ENCODE results near the gene ZNF93. TPM values are rescaled to one million over a fixed set of nuclear protein-coding genes. Genes with fewer than 3 reads are reported as not detected.
"Not testable (repeated sequence)": the region's sequence is repeated elsewhere in the genome, so short reads cannot be mapped to it uniquely, and the experiment has no call there.

ZNF93 gene
- total RNA-seq (2014; rRNA removed; shearing (Covaris generic)): 17.5 and 18.5 TPM in 2 replicates
- total RNA-seq (2022): 16.5 and 19.1 TPM in 2 replicates
- Bru-seq, nascent RNA: percentile 77 among the genes with signal in this experiment
- percentile 59 among the genes with signal in this experiment for BruChase-seq, experiment 1, labeled RNA remaining after a 6-hour chase
- BruChase-seq, experiment 2, labeled RNA remaining after a 2-hour chase: percentile 63 among the genes with signal in this experiment
- long read RNA-seq, transcript ZNF93-201 (4 exons, 2,648 nt): major isoform, 22 of 31 reads
- long read RNA-seq, partial matches to known transcripts: 1 of 31 reads
- long read RNA-seq, other reads (novel, unspliced or antisense): 7 of 31 reads

DNA sequence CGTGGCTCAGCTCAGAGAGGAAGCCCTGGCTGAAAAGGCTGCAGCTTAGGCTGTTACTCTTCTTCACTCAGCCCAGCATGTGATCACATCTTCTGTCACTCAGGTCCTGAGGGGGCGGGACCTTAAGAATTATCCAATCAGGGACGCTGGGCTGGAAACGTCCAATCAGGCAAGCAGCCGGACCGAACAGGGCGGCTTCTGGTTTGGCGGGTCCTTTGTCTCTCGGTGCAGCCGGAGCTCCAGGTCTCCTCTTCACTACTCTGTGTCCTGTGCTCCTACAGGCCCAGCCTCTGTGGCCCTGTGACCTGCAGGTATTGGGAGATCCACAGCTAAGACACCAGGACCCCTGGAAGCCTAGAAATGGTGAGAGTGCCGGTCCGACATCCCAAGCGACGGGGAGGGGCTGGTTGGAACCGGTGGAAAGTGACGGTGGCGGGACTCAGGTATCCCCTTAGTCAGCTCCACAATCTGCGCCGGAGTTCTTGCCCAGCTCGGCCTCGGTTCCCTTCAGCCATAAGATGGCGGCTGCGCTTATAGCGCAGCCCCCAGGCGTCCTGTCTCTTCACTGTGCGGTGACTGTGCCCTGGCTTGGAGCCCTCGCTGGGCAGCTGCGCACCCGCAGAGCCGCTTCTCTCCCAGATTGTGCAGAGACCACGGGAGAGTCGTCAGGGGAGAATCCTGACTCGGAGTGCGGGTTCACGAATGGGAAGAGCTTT lies at the start of gene ZNF93:
ZNF93 (plus strand) TSS at position 218 of the 716 bp plus-strand sequence; CDS start at position 361, 143 bp downstream.
- Histone ChIP-seq H4K20me1 (ENCODE audit: insufficient read depth, low read length) (no peaks in the 10 kb centered on the region), H2AFZ (ENCODE audit: low read length) (peak within 1 kb of the TSS; percentile 95), H3K79me2 (ENCODE audit: insufficient read depth, low read depth, low read length) (peaks cover 32% of the 10 kb centered on the region), H3K4me3 (ENCODE audit: low read depth, low read length, poor library complexity, severe bottlenecking) (peak within 1 kb of the TSS; percentile 98), H3K9me3 (ENCODE audit: low read length) (peaks cover 16% of the 10 kb centered on the region; the same call in 1 of the 2 replicates), H3K27ac (ENCODE audit: low read depth, low read length, poor library complexity, severe bottlenecking) (peak within 1 kb of the TSS; percentile 53), H3K4me1 (ENCODE audit: insufficient read depth, low read length, poor library complexity, severe bottlenecking) (peaks cover 12% of the 10 kb centered on the region), H3K9me2 (ENCODE audit: insufficient read depth, low read length) (no peaks in the 10 kb centered on the region), H3K4me2 (ENCODE audit: low read length) (peak within 1 kb of the TSS; percentile 96), H3K36me3 (ENCODE audit: insufficient read depth, low read length) (peaks cover 38% of the 10 kb centered on the region)
- CTCF ChIA-PET (ENCODE audit: unreplicated experiment): interaction anchor here (0.6 kb wide), 1 partner anchor 1241 kb away, joined by 4 read pairs; the partner anchor contains the start of gene ZNF431
- POLR2A ChIA-PET: interaction anchor here (0.6 to 2.5 kb wide), 11 partner anchors 11 to 1937 kb away, joined by 3 to 10 read pairs (median 3); partner anchors contain the start of genes ZNF101, ZNF253, ZNF506 and ZNF682
- peak; percentile 98 for DNase-seq (ENCODE audit: low spot score)
- TSS peak; percentile 44 for BruUV-seq (replicated peaks)
- intact Hi-C loops (cut with micrococcal nuclease; ENCODE audit: unreplicated experiment): loop anchor here (5.0 kb wide), 3 partner anchors 34 to 234 kb away; partner anchors contain the start of genes ZNF101, ZNF253 and ZNF506
- TF ChIP-seq, protein P1, sequence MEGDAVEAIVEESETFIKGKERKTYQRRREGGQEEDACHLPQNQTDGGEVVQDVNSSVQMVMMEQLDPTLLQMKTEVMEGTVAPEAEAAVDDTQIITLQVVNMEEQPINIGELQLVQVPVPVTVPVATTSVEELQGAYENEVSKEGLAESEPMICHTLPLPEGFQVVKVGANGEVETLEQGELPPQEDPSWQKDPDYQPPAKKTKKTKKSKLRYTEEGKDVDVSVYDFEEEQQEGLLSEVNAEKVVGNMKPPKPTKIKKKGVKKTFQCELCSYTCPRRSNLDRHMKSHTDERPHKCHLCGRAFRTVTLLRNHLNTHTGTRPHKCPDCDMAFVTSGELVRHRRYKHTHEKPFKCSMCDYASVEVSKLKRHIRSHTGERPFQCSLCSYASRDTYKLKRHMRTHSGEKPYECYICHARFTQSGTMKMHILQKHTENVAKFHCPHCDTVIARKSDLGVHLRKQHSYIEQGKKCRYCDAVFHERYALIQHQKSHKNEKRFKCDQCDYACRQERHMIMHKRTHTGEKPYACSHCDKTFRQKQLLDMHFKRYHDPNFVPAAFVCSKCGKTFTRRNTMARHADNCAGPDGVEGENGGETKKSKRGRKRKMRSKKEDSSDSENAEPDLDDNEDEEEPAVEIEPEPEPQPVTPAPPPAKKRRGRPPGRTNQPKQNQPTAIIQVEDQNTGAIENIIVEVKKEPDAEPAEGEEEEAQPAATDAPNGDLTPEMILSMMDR (conservative IDR thresholded peaks at IDR 0.05; ENCODE audit: low read length): no peak
- TF ChIP-seq EZH2phosphoT487 (IDR thresholded peaks at IDR 0.05; ENCODE audit: borderline replicate concordance, low read depth, low read length): no peak

DNA sequence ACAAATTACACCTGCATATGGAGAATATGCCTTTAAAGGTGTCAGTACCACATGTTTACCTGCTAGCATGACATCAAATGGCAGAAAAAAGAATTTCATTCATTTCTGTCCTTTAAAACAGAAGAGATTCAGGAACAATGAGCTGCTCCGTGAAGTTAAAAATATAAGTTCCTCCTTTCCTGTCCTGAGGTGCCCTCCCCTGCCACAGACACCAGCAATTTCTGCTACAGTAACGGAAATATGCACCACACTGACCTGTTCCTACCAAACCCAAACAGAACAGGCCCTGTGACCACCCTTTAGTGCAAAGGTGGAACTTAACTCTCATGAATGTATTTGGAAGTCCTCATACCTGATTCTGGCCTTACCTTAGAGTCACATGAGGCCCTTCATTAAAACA lies 49.0 kb upstream of the ZNF93 start:
- H3K4me2 ChIP-seq (ENCODE audit: low read length); CTCF ChIA-PET (ENCODE audit: unreplicated experiment); H2AFZ ChIP-seq (ENCODE audit: low read length); DNase-seq (ENCODE audit: low spot score); H4K20me1 ChIP-seq (ENCODE audit: insufficient read depth, low read length); H3K36me3 ChIP-seq (ENCODE audit: insufficient read depth, low read length); H3K4me1 ChIP-seq (ENCODE audit: insufficient read depth, low read length, poor library complexity, severe bottlenecking); H3K27ac ChIP-seq (ENCODE audit: low read depth, low read length, poor library complexity, severe bottlenecking); BruUV-seq (replicated peaks); H3K9me2 ChIP-seq (ENCODE audit: insufficient read depth, low read length); intact Hi-C loops (cut with micrococcal nuclease; ENCODE audit: unreplicated experiment); H3K79me2 ChIP-seq (ENCODE audit: insufficient read depth, low read depth, low read length); H3K4me3 ChIP-seq (ENCODE audit: low read depth, low read length, poor library complexity, severe bottlenecking): not testable (repeated sequence)
- peaks cover 18% of the 10 kb centered on the region; the same call in 1 of the 2 replicates for H3K9me3 ChIP-seq (ENCODE audit: low read length)
- POLR2A ChIA-PET: interaction anchor here (0.6 kb wide), 1 partner anchor 50 kb away, joined by 3 read pairs; no protein-coding TSS in a partner anchor

DNA sequence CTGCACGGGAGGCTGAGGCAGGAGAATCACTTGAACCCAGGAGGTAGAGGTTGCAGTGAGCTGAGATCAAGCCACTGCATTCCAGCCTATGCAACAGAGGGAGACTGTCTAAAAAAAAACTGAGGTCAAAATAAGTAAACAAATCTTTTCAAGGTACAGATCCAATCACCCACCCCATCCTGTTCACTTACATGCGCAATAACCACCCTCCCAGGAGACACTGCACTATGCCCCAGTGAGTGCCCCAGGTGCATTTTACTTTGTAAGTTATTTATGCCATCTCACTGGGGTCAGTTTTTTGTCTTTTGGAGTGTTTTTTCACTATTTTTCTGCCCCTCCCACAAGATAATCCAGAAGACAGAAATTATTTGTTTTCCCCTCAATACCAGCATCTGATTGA lies 42.0 kb upstream of the ZNF93 start:
- POLR2A ChIA-PET: no interaction called here
- CTCF ChIA-PET (ENCODE audit: unreplicated experiment): no interaction called here
- H3K4me2 ChIP-seq (ENCODE audit: low read length): no peak overlapping the region
- peaks cover 4% of the 10 kb centered on the region for H3K4me1 ChIP-seq (ENCODE audit: insufficient read depth, low read length, poor library complexity, severe bottlenecking)
- DNase-seq (ENCODE audit: low spot score): peak; percentile 44
- H4K20me1 ChIP-seq (ENCODE audit: insufficient read depth, low read length): no peaks in the 10 kb centered on the region
- H3K9me2 ChIP-seq (ENCODE audit: insufficient read depth, low read length): no peaks in the 10 kb centered on the region
- TF ChIP-seq, protein P1 (conservative IDR thresholded peaks at IDR 0.05; ENCODE audit: low read length): no peak
- no peaks in the 10 kb centered on the region for H3K79me2 ChIP-seq (ENCODE audit: insufficient read depth, low read depth, low read length)
- H3K27ac ChIP-seq (ENCODE audit: low read depth, low read length, poor library complexity, severe bottlenecking): no peak overlapping the region
- BruUV-seq (replicated peaks): no TSS peak
- H3K36me3 ChIP-seq (ENCODE audit: insufficient read depth, low read length): no peaks in the 10 kb centered on the region
- H3K9me3 ChIP-seq (ENCODE audit: low read length): 0 out of 2 replicates have a peak, but pooled peaks cover 5% of the 10 kb centered on the region
- no peak overlapping the region for H3K4me3 ChIP-seq (ENCODE audit: low read depth, low read length, poor library complexity, severe bottlenecking)
- intact Hi-C loops (cut with micrococcal nuclease; ENCODE audit: unreplicated experiment): no loop called here
- H2AFZ ChIP-seq (ENCODE audit: low read length): no peak overlapping the region

Measured in OCI-LY7 (cell line).